ENCODE measurements around the gene CCR3.

- TF ChIP-seq TCF12 (IDR thresholded peaks at IDR 0.05; ENCODE audit: low read depth) = no peak
- no peak for TF ChIP-seq YY1 (IDR thresholded peaks at IDR 0.05; ENCODE audit: low read depth)
- no peak for TF ChIP-seq TEAD4 (IDR thresholded peaks at IDR 0.05)
- TF ChIP-seq RAD21 (IDR thresholded peaks at IDR 0.05; ENCODE audit: low read depth) = no peak
Observed at GRCh38 chr3:46209053-46209452, 33.2 kb upstream of the CCR3 start.

Data from Ishikawa (cell line).